GM12872 (cell line): Measurements from ENCODE around the gene TSPOAP1.

ENCODE experiments used
- CTCF ChIP-seq: IDR thresholded peaks from 3 replicates; pipeline ENCODE4 v1.5.1; 2011; ENCODE audit warnings: low read depth, mild to moderate bottlenecking, low read length, moderate library complexity; ENCODE audit not compliant: insufficient read depth

The TSPOAP1 gene

GRCh38 chr17:58273453-58274104 lies 55.0 kb downstream of the TSPOAP1 start:
- TF ChIP-seq CTCF, result no peak

- TF ChIP-seq CTCF, result no peak
These were observed 56.0 kb downstream of the TSPOAP1 start for GRCh38 chr17:58272367-58273280.

GRCh38 chr17:58271216-58271931 lies 57.2 kb downstream of the TSPOAP1 start:
- TF ChIP-seq CTCF, result no peak

- peak; percentile 57; the same call in 2 of the 3 replicates for TF ChIP-seq CTCF
These were observed 57.9 kb downstream of the TSPOAP1 start for GRCh38 chr17:58270476-58271215.

- TF ChIP-seq CTCF, result no peak
These were observed 58.9 kb downstream of the TSPOAP1 start for GRCh38 chr17:58269557-58270291.

- no peak for TF ChIP-seq CTCF
These were observed 59.6 kb downstream of the TSPOAP1 start for GRCh38 chr17:58268774-58269556.
